Measurements from ENCODE around the gene ADGRB2. TPM values are rescaled to one million over a fixed set of nuclear protein-coding genes. Genes with fewer than 3 reads are reported as not detected.

ADGRB2 gene
- total RNA-seq, 1 donor: 5.8 TPM

DNA sequence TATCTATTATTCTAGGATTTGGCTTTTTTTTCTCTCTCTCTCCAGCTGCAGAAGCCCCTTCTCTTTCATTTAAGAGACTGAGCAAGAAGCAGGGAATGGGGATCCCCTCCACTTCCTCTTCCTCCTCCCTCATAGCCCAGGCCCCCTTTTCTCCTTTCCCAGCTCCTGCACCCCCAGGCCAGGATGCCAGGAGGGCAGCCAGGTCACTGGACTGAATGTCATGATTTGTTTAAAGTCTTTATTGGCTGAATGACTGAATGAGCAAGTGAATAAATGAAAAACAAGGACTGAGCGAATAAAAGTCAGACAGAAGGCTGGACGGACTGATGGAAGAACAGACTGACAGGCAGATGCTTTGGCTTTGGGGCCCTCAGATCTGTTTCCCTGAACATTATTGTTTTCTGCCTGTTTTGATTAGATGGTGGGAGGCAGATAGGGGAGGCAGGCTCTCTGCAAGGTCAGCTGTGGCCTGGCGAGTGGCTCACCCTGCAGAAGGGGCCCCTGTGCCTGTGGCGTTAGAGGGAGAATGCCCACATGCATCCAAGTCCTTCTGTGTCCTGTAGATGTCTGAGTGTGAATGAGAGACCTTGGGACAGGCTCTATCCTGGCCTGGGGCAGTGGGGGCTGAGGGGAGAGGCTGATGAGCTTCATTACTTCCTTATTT, 20.3 kb upstream of the ADGRB2 start:
- no peaks in the 10 kb centered on the region for H3K9me3 ChIP-seq (ENCODE audit: low read depth, low read length)
- H2AFZ ChIP-seq (ENCODE audit: low read length): no peak overlapping the region

DNA sequence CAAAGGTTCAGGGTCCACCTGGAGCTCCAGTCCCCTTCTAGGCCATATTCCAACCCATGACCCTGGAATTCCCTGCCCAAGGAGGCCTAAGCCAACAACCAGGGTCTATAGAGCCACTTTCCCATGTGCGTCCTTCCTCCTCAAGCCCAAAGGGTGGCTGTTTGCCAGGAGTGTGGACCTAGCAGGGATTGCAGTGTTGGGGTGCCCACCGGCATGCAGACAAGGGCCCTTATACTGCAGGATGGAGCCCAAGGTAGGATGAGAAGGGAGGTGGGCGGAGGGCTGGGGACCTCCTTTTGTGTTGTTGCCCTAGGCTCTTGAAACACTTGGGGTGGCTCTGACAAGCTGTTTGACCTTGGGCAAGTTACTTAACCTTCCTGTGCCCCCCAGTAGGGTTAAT, 19.7 kb upstream of the ADGRB2 start:
- Histone ChIP-seq H3K27me3 (ENCODE audit: insufficient read depth, low read length) (no peaks in the 10 kb centered on the region), H3K9me3 (ENCODE audit: low read depth, low read length) (no peaks in the 10 kb centered on the region), H4K20me1 (ENCODE audit: insufficient read depth, low read length) (no peaks in the 10 kb centered on the region), H3K79me2 (ENCODE audit: insufficient read depth, low read length) (no peaks in the 10 kb centered on the region), H3K36me3 (ENCODE audit: insufficient read depth, low read length) (no peaks in the 10 kb centered on the region), H3K4me2 (ENCODE audit: insufficient read depth, low read length) (no peak overlapping the region), H3K27ac (ENCODE audit: low read depth, low read length) (no peak overlapping the region), H3K4me1 (ENCODE audit: insufficient read depth, low read length) (peaks cover 7% of the 10 kb centered on the region), H2AFZ (ENCODE audit: low read length) (no peak overlapping the region), H3K4me3 (ENCODE audit: insufficient read depth, low read length) (no peak overlapping the region)
- TF ChIP-seq, protein P1, sequence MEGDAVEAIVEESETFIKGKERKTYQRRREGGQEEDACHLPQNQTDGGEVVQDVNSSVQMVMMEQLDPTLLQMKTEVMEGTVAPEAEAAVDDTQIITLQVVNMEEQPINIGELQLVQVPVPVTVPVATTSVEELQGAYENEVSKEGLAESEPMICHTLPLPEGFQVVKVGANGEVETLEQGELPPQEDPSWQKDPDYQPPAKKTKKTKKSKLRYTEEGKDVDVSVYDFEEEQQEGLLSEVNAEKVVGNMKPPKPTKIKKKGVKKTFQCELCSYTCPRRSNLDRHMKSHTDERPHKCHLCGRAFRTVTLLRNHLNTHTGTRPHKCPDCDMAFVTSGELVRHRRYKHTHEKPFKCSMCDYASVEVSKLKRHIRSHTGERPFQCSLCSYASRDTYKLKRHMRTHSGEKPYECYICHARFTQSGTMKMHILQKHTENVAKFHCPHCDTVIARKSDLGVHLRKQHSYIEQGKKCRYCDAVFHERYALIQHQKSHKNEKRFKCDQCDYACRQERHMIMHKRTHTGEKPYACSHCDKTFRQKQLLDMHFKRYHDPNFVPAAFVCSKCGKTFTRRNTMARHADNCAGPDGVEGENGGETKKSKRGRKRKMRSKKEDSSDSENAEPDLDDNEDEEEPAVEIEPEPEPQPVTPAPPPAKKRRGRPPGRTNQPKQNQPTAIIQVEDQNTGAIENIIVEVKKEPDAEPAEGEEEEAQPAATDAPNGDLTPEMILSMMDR (IDR thresholded peaks at IDR 0.05; ENCODE audit: extremely low read depth, low read depth, low read length): no peak
- peak; percentile 23 for DNase-seq (ENCODE audit: insufficient read length, low spot score, missing footprints)

More for the DNA sequence above, 20.3 kb upstream of the ADGRB2 start:
- peaks cover 2% of the 10 kb centered on the region for H4K20me1 ChIP-seq (ENCODE audit: insufficient read depth, low read length)
- no peak overlapping the region for H3K4me2 ChIP-seq (ENCODE audit: insufficient read depth, low read length)
- no peaks in the 10 kb centered on the region for H3K79me2 ChIP-seq (ENCODE audit: insufficient read depth, low read length)
- H3K36me3 ChIP-seq (ENCODE audit: insufficient read depth, low read length): no peaks in the 10 kb centered on the region
- peaks cover 10% of the 10 kb centered on the region for H3K4me1 ChIP-seq (ENCODE audit: insufficient read depth, low read length)
- DNase-seq (ENCODE audit: insufficient read length, low spot score, missing footprints): peak; percentile 30
- H3K27me3 ChIP-seq (ENCODE audit: insufficient read depth, low read length): no peaks in the 10 kb centered on the region
- H3K27ac ChIP-seq (ENCODE audit: low read depth, low read length): no peak overlapping the region
- H3K4me3 ChIP-seq (ENCODE audit: insufficient read depth, low read length): no peak overlapping the region
- TF ChIP-seq, protein P1 (IDR thresholded peaks at IDR 0.05; ENCODE audit: extremely low read depth, low read depth, low read length): no peak

- H3K27me3 ChIP-seq (ENCODE audit: insufficient read depth, low read length): peaks cover 4% of the 10 kb centered on the region
- peak; percentile 50 for DNase-seq (ENCODE audit: insufficient read length, low spot score, missing footprints)
- H4K20me1 ChIP-seq (ENCODE audit: insufficient read depth, low read length): no peaks in the 10 kb centered on the region
- no peaks in the 10 kb centered on the region for H3K36me3 ChIP-seq (ENCODE audit: insufficient read depth, low read length)
- H3K9me3 ChIP-seq (ENCODE audit: low read depth, low read length): no peaks in the 10 kb centered on the region
- no peak overlapping the region for H3K4me2 ChIP-seq (ENCODE audit: insufficient read depth, low read length)
- TF ChIP-seq, protein P1 (IDR thresholded peaks at IDR 0.05; ENCODE audit: extremely low read depth, low read depth, low read length): no peak
- H2AFZ ChIP-seq (ENCODE audit: low read length): no peak overlapping the region
- no peak overlapping the region for H3K27ac ChIP-seq (ENCODE audit: low read depth, low read length)
- H3K4me1 ChIP-seq (ENCODE audit: insufficient read depth, low read length): no peaks in the 10 kb centered on the region
- H3K4me3 ChIP-seq (ENCODE audit: insufficient read depth, low read length): no peak overlapping the region
- H3K79me2 ChIP-seq (ENCODE audit: insufficient read depth, low read length): no peaks in the 10 kb centered on the region
Measured at GRCh38 chr1:31782421-31783410, 18.6 kb upstream of the ADGRB2 start.

All from osteoblast (primary cell).